Neural cell (in vitro differentiated cells): Measurements from ENCODE around the gene CRY2.

Source experiments
- CTCF ChIP-seq: fragments of 450-650 bp; IDR thresholded peaks from 2 replicates; pipeline ENCODE4 v1.5.1; 2014; ENCODE audit warnings: antibody characterized with exemption, mild to moderate bottlenecking, moderate library complexity; ENCODE audit not compliant: poor library complexity, severe bottlenecking
- EP300 ChIP-seq: fragments of 450-650 bp; conservative IDR thresholded peaks from 2 replicates; pipeline ENCODE4 v1.6.1; 2014; ENCODE audit warnings: antibody characterized with exemption, mild to moderate bottlenecking, moderate library complexity; ENCODE audit not compliant: poor library complexity, severe bottlenecking
- EZH2 ChIP-seq: fragments of 200-600, 300-800 bp; shearing (Covaris generic), sonication (generic); IDR thresholded peaks from 2 replicates; pipeline ENCODE4 v1.6.1; 2014; ENCODE audit warnings: antibody characterized with exemption, low read length, borderline replicate concordance, mild to moderate bottlenecking; ENCODE audit not compliant: insufficient read depth, poor library complexity, severe bottlenecking
- POLR2AphosphoS5 ChIP-seq: IDR thresholded peaks from 2 replicates; pipeline ENCODE4 v1.6.1; 2012
- RAD21 ChIP-seq: fragments of 450-650 bp; conservative IDR thresholded peaks from 2 replicates; pipeline ENCODE4 v1.6.1; 2014; ENCODE audit warnings: antibody characterized with exemption, mild to moderate bottlenecking, moderate library complexity
- REST ChIP-seq: IDR thresholded peaks from 2 replicates; pipeline ENCODE4 v1.6.1; 2012; ENCODE audit warnings: borderline replicate concordance
- SMC3 ChIP-seq: fragments of 450-650 bp; conservative IDR thresholded peaks from 2 replicates; pipeline ENCODE4 v1.6.1; 2014; ENCODE audit warnings: antibody characterized with exemption, mild to moderate bottlenecking, moderate library complexity; ENCODE audit not compliant: poor library complexity
- TAF1 ChIP-seq: IDR thresholded peaks from 2 replicates; pipeline ENCODE4 v1.6.1; 2012; ENCODE audit warnings: low read depth

GRCh38 chr11:45918331-45918941, 71.2 kb downstream of the CRY2 start:
- TF ChIP-seq CTCF (no peak), POLR2AphosphoS5 (peak; percentile 38), EZH2 (no peak), REST (no peak), TAF1 (no peak), RAD21 (no peak), EP300 (no peak), SMC3 (no peak)
